Measurements from ENCODE around the gene PPM1F.

Gene PPM1F

DNA sequence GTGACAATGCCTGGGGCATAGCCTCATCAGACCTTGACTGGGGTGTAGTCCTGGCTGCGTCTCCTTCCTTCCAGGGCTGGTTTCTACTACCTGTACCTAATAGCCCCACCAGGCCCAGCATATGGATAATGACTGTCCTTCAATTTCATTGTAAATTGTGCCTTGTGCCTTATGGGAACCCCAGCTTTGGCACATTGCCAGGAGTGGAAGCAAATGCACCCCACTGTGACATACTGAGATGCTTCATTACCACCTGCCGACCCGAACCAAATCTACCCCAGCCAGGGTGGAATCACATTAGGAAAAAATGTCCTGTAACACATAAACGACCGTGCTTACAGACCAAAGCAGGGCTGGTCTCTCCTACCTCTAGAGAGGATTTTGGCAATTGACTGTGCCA is 22.6 kb upstream of the PPM1F start:
- no peak for DNase-seq

GRCh38 chr22:21974058-21974649 is 21.5 kb upstream of the PPM1F start:
- DNase-seq: no peak

DNA sequence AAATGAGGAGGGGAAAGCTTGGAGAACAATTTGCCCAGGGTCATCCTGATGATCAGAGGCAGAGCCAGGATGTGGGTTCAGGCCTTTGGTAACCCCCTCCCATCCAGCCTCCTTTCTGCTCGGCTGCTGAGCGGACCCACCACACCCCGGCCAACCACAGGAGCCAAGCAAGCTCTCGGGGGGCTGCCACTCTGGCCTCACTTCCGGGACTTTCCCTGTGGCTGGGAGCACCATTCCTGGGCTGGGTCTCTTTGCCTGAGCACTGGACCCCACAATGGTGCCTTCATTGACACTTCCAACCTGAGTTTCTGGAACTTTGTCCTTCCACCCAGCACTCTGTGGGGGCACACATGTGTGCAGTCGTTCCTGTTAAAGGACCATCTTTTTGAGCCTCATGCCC is 20.2 kb upstream of the PPM1F start:
- DNase-seq: no peak

GRCh38 chr22:21972293-21972779 is 19.7 kb upstream of the PPM1F start:
- peak; percentile 48 for DNase-seq

DNA sequence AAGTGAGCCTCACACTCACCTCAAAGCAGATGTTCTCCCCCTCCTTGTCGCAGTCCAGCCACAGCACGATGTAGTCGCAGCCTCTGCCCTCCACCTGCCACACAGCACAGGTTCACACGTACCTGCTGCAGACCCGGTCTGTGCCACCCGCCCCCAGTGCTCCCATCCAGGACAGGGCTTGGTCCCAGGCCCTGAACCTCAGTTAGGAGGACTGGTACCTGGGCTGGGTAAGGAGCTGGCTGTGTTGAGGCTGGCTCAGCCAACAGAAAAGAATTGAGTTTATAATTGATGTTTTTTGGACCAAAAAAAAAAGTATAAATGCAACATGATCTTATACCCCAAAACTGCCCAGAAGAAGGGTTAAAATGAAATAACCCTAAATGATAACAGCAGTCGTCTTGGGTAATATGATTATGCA is 19.2 kb upstream of the PPM1F start:
- no peak for DNase-seq

DNA sequence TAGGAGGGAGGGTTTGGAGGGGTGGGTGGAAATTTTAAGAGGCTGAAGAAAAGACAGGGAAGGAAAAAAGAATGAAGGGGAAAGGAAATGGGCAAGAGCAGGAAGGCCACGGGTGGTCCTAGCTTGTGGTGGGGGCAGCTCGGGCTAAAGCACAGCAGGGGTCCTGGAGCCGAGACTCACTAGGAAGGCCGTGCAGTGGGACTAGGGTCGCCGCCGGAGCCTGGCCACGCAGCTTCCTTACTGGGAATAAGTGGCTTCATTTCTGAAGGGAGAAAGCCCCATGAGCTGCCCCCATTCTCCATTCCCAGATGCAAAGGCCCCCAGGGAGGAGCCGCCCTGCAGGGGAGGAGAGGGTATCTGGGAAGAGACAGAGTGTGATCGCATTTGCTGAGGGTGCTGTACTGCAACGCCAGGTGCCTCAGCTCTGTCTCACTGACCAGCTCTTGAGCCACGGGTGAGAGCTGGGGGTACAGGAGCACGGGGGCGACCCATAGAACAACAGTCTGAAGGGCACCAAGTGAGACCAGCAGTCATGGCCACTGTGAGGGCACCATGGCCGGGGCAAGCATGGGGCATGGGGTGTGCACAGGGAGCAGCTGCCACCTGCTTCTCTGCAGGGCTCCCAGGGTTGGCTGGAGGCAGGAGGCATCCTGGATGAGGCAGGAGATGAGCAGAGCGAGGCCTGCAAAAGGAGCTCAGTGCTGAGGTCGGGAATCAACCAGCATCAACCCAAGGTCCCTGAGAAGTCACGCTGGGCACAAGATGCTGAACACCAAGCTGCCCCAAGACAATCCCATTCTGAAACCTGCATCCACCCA is 18.4 kb upstream of the PPM1F start:
- no peak for DNase-seq

GRCh38 chr22:21970037-21970799 is 17.6 kb upstream of the PPM1F start:
- no peak for DNase-seq

GRCh38 chr22:21968452-21969129 is 15.9 kb upstream of the PPM1F start:
- no peak for DNase-seq

GRCh38 chr22:21967693-21968271 is 15.1 kb upstream of the PPM1F start:
- no peak for DNase-seq

GRCh38 chr22:21966643-21967516 is 14.2 kb upstream of the PPM1F start:
- DNase-seq: no peak

- no peak for DNase-seq
These were observed 13.2 kb upstream of the PPM1F start for GRCh38 chr22:21965762-21966288.

DNA sequence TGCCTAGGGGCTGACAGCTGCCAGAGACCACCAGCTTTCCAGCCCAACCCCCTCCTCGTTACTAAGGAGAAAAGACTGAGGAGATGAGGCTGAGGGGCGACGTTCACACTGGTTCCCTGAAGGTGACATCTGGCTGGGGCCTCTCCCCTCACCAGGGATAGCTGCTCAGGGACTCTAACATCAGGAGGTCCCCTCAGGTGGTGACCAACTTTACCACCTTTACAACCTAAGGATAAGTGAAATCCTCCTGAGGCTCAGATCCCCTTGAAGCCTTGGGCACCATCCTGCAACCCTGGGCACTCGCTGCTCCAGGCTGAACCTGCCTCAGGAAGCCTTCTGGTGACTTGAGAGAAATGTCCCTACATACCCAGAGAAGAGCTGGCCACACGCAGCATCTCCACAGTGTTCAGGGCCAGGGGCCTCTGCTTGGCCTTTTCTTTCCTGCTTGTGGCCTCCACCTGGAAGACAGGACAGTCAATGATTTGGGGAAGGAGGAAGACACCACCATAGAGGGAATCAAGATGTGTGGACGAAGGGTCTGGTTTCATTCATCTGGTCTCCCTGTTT is 12.4 kb upstream of the PPM1F start:
- no peak for DNase-seq

DNA sequence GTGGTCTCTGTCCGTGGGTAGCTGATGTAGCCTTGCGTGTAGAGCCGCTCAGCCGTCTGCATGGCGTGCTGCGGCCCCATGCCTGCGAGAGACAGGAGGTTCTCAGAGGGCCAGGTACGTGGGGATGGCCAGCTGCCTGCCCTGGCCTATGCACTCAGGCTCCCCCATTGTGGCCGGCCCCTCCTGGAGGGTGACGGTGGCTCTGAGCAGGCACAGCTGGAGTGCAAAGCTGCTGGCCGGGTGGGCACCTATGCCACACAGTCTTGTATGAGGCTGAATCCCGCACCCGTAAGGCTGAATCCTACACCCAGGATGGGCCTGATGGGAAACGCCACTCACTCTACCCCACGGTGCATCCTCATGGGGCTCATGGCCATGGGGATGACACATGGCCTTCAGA is 11.6 kb upstream of the PPM1F start:
- DNase-seq: no peak

- DNase-seq: no peak
These were observed 11.2 kb upstream of the PPM1F start for GRCh38 chr22:21963790-21964211.

DNA sequence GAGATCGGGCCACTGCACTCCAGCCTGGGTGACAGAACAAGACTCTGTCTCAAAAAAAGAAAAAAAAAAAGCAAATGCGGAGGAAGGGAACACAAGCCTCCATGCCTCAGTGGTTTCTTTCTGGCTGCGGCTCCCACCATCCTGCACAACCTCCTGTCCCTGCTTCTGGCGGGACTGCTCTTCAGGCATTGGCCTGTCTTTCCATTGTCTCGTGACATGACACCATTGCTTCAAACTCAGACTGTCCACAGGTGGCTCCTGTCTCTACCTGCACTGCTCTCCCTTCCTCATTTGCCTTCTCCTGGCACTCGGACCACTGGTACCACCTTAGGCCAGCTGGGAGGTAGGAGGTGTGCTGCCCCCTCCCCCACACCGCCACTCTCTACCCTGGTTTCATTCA is 10.6 kb upstream of the PPM1F start:
- no peak for DNase-seq

GRCh38 chr22:21962655-21962949 is 10.0 kb upstream of the PPM1F start:
- no peak for DNase-seq

DNA sequence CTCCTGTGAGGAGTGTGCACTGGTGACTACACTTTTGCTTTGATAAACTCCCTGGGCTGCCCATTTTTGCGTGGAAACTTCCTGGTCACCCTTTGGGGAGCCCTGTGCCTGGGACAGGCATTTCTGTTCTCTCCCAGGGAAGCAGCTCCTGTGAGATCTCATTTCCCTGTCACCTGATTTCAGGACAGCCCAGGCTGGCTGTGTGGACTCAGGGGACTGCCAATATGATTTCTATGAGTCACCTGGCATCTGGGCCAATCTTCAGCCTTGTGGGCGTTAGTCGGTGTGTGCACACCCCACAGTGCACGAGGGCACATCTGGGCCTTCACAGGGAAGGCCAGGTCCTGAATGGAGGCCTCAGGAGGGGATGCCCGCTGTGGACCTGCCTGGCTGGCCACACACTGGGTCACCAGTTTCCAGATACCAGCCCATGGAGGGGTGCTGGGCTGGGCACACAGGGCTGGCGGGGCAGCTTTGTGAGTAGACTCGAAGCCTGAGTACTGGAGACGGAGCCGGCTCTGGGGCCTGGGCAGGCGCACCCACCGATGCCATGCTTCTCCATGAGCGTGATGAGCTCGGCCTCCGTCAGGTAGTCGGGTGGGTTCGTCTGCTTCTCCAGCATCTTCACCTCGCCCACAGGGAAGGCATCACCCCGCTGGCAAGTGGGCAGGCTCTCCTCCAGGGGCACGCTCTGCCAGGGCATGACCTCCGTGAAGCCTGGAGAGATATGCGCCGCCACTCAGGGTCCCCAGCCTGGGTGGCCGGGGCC is 9.4 kb upstream of the PPM1F start:
- no peak for DNase-seq

DNA sequence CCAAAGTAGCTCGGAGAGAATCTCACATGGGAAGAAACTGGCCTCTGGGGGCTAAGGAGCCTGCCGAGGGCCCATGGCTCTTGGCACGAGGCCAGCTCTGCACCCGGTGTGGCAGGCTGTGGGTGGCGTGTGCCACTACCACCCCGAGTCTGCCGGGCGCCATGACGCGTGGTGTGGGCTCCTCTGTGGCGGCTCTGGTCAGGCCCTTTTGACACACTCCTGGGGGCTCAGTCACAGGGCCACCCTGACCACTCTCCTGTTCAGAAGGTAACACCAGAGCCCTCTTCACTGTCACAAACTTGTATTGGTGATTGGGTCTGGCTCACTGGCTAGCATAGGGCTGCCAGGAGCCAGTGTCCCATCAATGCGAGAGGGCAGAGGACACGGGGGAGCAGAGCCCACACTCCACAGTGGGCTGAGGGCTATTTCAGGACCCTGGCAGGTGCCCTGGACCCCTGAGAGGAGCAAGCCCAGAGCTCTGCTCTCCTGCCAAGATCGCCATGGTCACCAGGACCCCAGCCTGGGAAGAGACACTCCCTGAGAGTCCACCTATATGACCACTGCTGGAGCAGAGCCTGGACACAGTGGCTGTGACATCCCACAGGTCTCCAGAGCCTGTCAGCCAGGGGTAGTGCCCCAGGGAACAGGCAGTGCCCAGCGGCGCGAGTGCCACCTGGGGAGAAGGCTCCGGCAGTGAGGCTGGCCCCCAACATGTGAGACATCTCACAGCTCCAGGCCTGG is 8.6 kb upstream of the PPM1F start:
- no peak for DNase-seq

DNA sequence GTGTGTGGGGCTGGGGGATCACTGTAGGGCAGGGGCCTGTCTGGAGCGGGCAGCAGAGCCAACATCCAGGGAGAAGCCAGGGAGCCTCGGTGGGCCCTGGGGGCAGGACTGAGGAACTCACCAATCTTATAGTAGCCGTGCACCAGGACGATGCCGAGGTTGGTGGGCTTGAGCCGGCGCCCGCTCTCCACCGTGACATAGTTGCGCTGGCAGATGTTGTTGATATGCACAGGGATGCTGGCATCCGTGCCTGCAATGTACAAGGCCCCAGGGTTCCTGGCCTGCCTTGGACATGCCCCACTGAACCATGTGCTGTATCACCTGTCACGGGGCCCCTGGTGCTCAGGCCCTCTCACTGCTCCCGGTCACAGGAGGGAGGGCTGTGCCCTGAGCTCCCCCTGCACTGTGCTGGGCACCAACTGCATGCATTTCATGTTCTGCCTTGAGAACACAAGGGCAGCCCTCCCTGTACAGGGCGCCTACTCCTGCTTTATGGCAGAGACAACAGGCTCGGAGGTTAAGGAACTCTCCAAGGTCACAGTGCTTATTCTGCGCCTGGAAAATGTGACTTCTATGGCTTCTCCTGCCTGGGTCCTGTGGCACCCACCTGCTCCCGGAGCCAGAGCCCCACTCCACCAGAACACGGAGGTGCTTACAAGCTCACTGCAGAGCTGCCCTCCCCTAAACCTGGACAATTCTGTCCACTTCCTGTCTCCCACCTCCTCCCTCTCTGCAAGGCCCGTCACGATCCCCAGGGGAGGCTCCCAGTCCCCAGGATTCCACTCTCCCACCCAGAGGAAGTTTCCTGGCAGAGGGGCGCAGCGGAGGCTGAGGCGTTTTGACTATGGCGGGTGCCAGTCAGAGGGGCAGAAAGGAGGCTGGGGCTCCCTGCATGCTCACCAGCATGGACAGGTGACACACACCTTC is 7.8 kb upstream of the PPM1F start:
- DNase-seq: no peak

All from stimulated activated CD4-positive, alpha-beta T cell treated with anti-CD3 and anti-CD28 coated beads, Interleukin-12 subunit alpha, Interleukin-12 subunit beta, amount 100 ng/mL, for 4 hours (primary cell).